ENCODE results near the gene A1CF.

DNA sequence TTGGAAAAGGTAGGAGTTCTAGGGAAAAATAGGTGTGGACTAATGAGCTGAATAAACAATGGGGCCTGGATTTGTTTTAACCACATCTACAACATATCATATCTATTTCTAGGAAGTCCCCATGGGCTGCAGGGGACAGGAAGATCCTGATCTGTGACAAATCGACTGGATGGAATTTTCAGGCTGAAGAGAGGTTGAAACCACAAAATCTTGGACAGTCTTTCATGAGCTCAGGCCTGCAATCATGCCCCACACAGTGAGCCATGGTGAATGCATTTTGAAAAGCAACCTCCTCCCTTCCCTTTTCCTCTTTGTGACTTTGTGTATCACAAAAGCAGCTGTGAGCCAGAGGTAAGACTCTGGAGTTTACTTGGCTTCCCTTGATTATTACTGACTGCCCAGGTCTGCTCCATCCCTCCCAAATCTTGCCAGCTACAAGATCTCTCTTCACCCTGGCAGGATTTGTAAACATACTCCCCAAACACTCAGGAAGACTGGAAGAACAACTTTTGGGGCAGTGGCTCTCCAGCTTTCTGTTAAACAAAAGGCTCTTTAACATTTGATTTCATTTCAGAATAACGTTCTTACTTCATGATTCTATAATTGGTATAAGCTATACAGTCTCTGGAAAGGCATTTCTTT is 79.3 kb downstream of the A1CF start:
- no peak for TF ChIP-seq EZH2 (IDR thresholded peaks at IDR 0.05; ENCODE audit: insufficient read depth, poor library complexity, severe bottlenecking)
- TF ChIP-seq EZH2phosphoT487 (IDR thresholded peaks at IDR 0.05; ENCODE audit: insufficient read depth, low read depth): no peak

All from GM23248 (cell line).